IPS-18c (cell line): ENCODE measurements around the gene IGFBP5.
A peak's percentile ranks its signal among the peaks of the same experiment; 100 is the strongest.

Source experiments
- H3K4me3 ChIP-seq: 2 replicates; pipeline ENCODE4 v1.7.0; 2013; ENCODE audit warnings: low read depth, mild to moderate bottlenecking, low read length, moderate library complexity; ENCODE audit not compliant: insufficient read depth
- H3K9me3 ChIP-seq: one replicate; pipeline ENCODE4 v1.6.1; 2013; ENCODE audit warnings: mild to moderate bottlenecking, low read length, moderate library complexity; ENCODE audit not compliant: control insufficient read depth, insufficient read depth

Gene IGFBP5

DNA sequence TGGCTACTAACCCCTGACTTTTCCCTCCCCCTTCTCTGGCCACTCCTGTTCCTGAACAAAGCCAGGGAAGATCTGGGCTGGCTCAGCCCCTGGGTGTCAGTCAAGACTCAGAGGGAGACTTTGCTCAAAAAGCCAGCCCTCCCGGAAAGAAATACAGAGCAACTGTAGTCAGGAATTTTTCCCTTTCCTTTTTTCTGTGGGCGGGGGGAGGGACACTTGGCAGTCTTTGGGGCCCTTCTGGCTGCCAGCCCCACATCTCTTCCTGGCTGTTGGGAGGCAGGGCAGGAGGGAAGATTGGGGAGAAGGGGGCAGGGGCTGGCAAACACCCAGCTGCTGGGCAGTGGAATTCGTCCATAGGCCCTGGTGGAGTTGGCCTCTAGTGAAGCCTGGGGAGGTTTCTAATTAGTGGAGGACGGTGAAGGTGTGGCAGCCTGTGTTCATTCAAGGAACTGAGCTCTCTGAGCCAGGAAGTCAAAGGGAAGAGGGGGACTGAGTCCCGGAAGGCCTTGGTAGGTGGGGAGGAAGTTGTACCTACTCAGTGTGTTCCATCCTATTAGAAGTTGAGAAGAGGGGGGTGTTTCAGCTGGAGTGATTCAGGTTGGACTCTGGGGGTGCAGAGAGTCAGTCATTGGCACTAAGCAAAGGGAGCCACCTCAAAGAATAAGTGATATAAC, 51.2 kb downstream of the IGFBP5 start:
- H3K4me3 ChIP-seq, result no peak overlapping the region
- no peaks in the 10 kb centered on the region for H3K9me3 ChIP-seq

DNA sequence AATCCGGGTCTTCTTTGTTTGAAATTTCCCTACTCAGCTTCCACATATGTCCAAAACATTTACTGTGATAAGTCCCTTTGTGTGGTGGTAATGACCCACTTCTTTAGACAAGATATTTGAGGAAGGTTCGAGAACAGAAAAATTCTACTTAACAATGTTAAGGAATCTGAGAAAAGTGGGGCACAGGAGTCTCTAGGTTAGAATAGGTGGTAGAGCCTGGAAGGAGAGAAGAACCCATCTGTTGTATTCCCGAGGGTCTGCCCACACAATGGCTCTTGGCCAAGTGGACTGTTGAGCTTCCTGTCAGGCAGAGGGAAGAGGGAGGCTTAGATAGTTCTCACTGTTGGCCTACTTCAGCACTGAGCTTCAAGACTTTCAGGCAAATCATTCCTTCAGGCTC, 57.9 kb downstream of the IGFBP5 start:
- Histone ChIP-seq H3K9me3 (no peaks in the 10 kb centered on the region), H3K4me3 (peak overlapping the region; percentile 16; the same call in 1 of the 2 replicates)

DNA sequence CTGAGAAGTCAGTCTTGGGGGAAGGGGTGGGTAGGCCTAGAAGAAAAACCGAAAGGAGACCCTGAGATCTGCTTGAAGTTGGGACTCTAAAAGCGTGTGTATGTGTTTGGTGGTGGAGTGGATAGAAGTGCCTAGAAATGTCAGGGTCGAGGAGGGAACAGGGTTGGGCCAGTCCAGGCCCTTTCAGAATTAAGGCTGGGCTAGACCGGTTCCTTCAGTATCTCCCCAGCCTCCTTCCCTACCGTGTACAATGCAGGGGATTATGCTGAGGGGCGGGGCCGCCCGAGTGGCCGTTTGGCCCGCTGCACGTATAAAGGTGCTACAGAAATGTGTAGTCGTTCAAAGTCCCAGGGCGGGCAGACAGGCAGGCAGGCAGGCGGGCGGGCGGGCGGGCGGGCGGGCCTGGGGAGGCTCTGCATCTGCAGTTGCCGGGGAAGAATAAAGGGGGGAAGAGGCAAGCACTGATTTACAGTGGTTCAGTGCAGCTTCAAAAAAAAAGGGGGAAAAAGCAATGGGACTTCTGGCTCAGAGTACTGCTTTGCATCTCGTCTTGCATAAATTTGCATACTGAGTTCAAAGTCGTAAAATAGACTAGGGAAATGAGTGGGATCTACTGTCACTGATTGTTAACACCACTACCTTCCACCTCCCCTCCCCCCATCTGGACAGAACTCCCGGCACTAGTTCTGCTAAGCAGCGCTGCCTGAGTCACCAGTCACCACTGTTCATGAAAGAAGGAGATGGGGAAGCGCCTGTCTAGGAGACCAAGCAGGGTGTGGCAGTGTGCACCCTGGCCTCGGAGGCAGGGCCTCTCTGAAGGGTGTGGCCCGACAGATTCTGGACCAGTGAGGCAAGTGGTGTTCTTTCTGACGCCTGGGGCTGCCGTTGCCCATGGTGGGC, 58.5 kb downstream of the IGFBP5 start:
- Histone ChIP-seq H3K4me3 (peak overlapping the region; percentile 67), H3K9me3 (no peaks in the 10 kb centered on the region)

DNA sequence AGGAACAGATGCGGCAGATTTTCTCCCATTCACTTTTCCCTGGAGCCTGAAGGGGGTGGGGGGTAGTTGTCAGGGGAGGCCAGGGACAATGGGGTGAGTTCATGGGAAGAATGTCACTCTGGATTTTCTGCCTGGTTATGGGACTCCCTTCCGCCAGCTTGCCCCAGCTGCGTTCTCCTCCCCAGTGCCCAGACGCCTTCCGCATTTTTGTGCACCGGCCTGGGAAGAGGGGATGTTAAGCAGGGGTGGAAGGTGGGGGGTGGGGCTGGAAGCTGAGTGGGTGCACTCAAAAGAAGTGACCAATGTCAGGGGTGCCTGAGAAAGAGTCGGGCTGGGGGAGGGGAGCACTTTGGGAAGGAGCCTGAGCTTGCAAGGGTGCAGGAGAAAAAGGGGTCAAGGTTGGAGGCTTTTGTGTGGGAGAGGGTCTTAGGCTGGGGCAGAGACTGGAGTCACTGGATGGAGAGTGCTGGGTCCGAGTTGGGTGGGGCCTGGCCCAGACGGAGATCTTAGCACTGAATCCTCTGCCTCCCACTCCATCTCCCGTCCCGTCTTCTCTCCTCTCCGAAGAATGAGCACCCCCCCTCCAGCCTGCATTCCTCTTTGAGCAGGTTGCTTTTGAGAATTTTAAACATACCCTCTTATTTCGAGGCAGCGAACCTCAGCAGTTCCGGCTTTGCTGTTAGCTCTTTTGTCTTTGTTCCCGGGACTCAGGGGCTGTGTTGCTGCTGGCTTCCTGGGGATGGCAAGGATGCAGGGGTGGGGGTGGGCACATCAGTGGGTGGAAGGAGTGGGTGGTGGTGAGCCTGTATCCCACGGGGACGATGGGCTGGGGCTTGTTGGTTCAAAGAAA, 59.4 kb downstream of the IGFBP5 start:
- H3K9me3 ChIP-seq, result no peaks in the 10 kb centered on the region
- peak overlapping the region; percentile 67 for H3K4me3 ChIP-seq

DNA sequence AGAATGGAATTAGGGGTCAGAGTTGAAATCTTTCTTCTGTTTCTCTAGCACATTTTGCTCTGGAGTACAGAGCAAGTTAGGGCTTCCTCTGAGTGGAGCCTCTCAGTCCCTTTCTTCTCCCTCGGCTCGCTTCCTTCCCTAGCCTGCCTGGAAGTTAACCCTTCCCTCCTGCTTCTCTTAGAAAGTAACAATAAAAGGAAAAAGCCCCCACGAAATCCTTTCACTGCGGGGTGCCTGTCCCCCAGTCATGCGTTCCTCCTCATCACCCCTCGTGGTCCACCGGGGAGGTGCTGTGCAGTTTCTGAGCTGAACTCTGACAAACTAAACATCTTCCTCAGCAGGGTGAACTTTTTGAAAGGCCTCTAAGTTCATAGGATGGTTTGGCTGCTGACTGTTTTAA, 60.2 kb downstream of the IGFBP5 start:
- Histone ChIP-seq H3K9me3 (no peaks in the 10 kb centered on the region), H3K4me3 (peak overlapping the region; percentile 67)

DNA sequence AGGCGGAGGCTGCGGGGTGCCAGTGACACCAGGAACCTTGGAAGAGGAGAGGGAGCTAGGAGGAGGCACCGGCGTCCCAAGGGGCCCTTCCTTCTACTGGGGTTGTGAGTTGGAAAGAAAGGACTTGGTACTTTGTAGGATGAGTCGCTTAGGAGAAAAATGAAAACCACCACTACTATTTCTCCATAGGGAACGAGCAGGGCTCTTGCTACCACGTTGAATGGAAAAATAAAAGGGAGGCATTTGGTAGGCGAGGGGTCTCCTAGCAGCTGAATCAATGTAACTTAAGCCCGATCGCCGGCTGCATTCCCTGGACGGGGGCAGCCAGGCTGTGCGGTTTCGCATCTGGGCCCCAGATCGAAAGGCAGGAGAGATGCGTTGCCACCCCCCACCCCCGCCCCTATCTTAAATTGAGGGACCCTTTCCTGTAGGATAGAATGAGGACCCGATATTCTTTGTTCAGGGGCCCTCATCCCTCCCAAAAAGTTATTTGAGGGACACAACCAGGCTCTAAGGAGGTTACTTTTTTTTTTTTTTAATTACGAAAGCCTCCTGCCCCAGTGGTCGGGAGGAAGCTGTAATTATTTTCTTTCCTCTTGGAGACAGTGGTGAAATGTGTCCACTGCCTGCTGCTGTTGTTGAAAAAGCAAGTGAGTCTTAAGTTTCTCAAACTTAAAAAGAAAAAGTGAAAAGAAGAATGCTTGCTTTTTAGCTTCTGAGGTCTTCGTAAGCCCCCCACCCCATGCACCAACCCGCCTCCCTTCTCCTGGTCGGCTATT, 60.8 kb downstream of the IGFBP5 start:
- no peaks in the 10 kb centered on the region for H3K9me3 ChIP-seq
- peak overlapping the region; percentile 67 for H3K4me3 ChIP-seq

DNA sequence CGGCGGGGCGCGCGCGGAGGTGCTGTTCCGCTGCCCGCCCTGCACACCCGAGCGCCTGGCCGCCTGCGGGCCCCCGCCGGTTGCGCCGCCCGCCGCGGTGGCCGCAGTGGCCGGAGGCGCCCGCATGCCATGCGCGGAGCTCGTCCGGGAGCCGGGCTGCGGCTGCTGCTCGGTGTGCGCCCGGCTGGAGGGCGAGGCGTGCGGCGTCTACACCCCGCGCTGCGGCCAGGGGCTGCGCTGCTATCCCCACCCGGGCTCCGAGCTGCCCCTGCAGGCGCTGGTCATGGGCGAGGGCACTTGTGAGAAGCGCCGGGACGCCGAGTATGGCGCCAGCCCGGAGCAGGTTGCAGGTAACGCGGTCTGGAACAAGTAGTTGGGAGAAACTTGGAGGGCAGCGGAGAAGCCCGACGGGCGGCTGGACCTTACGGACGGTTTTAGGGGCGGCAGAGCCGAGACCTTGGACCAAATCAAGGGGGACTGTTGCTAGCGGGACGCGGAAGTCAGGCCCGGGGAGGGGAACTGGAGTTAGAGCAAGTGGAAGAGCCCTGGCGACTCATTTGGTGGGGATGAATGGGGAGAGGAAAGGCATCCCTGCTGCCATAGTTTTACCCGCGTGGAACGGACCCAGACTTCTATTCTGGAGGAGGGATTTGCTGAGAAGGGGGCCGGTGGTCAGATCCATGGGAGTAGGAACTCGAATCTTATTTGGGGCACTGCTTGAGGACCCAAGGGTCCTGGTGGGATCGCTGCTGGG, 61.6 kb downstream of the IGFBP5 start:
- Histone ChIP-seq H3K9me3 (no peaks in the 10 kb centered on the region), H3K4me3 (peak overlapping the region; percentile 67)

DNA sequence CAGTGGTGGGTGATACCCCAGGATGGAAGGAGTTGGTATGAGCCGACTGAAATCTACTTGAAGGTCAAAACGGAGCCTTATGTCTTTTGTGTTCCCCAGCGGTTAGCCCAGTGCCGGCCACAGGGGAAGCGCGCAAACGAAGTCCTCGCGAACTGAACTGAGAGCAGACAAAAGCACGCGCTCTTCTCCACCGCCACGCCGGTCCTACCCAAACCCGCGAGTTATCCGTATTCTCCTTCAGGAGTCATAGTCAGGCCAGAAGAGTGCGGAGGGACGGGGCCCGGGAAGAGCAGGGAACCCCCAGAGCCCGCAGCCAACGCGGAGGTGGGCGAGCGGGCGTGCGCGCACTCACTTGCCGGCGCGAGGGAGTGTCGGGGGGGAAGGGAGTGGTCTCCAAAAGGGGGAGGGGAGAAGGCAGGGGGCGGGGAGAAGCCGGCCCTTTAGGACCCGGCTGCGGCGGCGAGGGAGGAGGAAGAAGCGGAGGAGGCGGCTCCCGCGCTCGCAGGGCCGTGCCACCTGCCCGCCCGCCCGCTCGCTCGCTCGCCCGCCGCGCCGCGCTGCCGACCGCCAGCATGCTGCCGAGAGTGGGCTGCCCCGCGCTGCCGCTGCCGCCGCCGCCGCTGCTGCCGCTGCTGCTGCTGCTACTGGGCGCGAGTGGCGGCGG, 62.3 kb downstream of the IGFBP5 start, which contains the start of gene IGFBP2:
Gene IGFBP2, plus strand, starts transcription at position 469 of the 664 bp plus-strand sequence. Its CDS starts 104 bp downstream, at position 573.
- Histone ChIP-seq H3K9me3 (no peaks in the 10 kb centered on the region), H3K4me3 (peak within 1 kb of the TSS; percentile 67)

DNA sequence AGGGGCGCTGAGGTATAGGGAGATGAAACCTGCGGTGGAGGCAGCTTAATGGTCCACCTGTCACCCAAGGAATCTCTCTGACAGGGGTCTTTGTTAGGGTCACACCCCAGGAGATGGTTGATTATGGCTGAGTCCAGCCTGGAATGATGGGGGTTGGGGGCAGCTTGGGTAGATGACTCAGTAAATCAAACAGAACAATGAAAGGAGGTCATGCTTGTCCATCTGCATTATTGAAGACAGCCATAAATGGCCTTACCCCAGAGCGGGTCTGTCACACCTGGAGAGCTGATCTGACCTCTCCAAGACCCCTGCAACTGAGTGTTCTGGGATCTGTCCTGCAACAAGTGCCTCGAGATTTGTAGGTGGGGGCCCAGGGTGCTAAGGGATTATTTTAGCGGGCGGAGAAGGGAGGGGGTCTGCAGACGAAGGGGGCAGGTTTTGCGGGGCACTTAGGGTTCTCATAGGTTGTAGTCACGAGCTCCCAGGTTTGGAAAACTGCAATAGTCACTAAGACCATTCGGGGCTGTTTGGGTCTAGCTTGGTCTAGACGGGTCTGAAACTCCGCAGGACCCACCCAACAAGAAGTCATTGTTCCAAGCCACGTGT, 62.9 kb downstream of the IGFBP5 start:
- Histone ChIP-seq H3K4me3 (peak overlapping the region; percentile 67), H3K9me3 (no peaks in the 10 kb centered on the region)

DNA sequence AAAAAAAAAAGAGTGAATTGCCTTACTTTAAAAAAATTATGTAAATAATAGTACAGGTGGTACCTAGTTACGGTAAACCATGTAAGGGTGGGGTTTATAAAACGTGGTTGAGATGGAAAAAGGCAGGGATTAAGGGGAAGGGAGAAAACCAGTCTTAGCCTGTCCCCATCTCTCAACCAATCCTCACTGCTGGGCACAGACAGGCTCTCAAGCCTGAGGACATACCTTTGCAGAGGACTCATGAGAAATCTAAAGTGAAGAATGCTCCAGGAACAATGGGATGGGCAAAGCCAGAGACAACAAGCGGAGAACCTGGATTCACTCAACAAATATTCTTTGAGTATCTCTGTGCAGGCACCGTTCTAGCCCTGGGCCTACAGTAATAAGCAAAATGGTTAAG, 65.6 kb downstream of the IGFBP5 start:
- Histone ChIP-seq H3K4me3 (no peak overlapping the region), H3K9me3 (no peaks in the 10 kb centered on the region)

DNA sequence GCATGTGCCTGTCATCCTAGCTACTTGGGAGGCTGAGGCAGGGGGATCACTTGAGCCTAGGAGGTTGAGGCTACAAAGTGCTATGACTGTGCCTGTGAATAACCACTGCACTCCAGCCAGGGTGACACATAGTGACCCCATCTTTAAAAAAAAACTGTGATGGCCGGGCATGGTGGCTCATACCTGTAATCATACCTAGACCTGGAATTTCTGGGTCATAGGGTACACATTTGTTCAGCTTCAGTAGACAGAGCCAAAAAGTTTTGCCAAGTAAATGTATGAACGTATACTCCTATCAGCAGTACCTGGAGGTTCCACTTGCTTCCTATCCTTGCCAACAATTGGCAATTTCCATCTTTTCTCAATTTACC, 68.5 kb downstream of the IGFBP5 start:
- Histone ChIP-seq H3K9me3 (no peaks in the 10 kb centered on the region), H3K4me3 (no peak overlapping the region)

DNA sequence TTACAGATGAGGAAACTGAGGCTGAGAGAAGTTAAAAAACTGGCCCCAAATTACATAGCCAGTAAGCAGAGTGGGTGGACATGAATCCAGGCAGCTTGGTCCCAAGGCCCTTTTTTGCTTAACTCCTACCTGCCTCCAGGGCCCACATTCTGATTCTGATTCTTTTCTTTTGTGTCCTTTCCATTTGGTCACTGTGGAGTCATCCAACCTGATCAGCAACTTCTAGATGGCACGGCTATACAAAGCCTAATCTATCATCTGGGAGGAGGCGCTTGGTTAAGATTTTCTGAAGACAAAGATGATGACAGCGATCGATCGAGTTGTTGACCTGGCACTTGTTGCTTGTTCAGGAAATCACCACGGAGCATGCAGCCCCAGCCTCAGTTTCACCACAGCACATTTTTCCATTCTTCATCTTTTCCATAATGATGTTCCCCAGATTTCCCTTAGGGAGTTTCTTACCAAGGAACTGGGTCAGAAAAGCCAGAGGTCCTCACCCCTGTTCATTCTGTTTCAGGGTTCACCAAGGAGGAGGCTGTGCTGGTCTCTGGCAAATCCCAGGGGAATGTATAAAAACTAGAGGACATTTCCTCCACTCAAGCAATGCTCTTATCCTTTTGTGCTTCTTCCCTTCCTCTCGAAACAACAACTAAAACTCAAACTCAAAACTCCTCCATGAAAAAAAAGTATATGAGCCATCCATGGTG, 69.0 kb downstream of the IGFBP5 start:
- Histone ChIP-seq H3K4me3 (no peak overlapping the region), H3K9me3 (no peaks in the 10 kb centered on the region)

DNA sequence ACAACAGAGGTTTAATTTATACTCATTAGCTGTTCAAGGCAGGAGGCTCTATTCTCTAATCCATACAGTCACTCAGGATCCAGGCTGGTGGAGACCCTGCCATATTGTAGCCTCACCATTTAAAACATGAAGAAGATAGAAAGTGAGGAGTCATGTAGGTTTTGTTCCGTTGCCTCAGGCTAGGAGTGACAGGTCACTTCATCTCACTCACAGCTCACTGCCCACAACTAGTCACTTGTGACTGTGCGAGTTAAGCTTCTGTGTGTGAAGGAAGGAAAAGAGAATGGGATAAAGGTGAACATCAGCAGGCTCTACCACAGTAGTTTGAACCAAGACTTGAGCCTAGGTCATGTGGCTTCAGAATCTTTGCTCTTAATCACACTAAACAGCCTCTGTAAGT, 71.1 kb downstream of the IGFBP5 start:
- no peaks in the 10 kb centered on the region for H3K9me3 ChIP-seq
- H3K4me3 ChIP-seq, result no peak overlapping the region

DNA sequence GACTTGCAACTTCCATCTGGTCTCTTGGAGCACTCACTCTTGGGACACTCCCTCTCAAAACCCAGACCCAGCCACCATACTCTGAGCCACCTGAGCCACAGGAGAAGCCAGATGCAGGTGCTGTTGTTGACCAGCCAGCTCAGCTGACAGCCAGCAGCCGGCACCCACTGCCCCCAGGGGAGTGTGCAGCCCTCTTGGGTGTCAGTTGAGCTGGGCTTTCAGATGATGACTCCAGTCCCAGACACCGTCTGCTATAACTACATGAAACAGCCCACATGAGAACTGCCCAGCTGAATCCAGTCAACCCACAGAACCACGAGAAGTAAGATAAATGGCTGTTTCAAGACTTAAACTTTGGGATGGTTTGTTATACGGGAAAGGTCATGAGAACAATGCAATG, 72.8 kb downstream of the IGFBP5 start:
- Histone ChIP-seq H3K9me3 (no peaks in the 10 kb centered on the region), H3K4me3 (no peak overlapping the region)
